Activated T-helper 17 cell treated with anti-CD3 and anti-CD28 coated beads, Interleukin-2, amount 50 U/mL, for 72 hours (primary cell): ENCODE results near the gene SPATA3. TPM values are rescaled to one million over a fixed set of nuclear protein-coding genes. Genes with fewer than 3 reads are reported as not detected.
A peak's percentile ranks its signal among the peaks of the same experiment; 100 is the strongest.

Experiments
- ATAC-seq: fragments of 150-1000 bp; cut with Tn5 transposase; replicated peaks from 2 replicates; pipeline ENCODE4 v1.10.0; 2021; ENCODE audit warnings: mild to moderate bottlenecking, moderate library complexity
- H3K27ac Mint-ChIP-seq: one replicate; pipeline ENCODE4 v1.8.0; 2022; ENCODE audit warnings: mixed read lengths
- H3K27me3 Mint-ChIP-seq: one replicate; pipeline ENCODE4 v1.8.0; 2022; ENCODE audit warnings: mixed read lengths
- H3K36me3 Mint-ChIP-seq: one replicate; pipeline ENCODE4 v1.8.0; 2022; ENCODE audit warnings: low read depth, mild to moderate bottlenecking, mixed read lengths
- H3K4me1 Mint-ChIP-seq: one replicate; pipeline ENCODE4 v1.8.0; 2022; ENCODE audit warnings: mixed read lengths
- H3K4me3 Mint-ChIP-seq: one replicate; pipeline ENCODE4 v1.8.0; 2022; ENCODE audit warnings: mild to moderate bottlenecking, mixed read lengths
- H3K9me3 Mint-ChIP-seq: one replicate; pipeline ENCODE4 v1.8.0; 2022; ENCODE audit warnings: mixed read lengths
- total RNA-seq, 2 donors: library from RNA; stranded (reverse); gene quantifications; one replicate each; pipeline ENCODE4 v1.2.3, GENCODE V29; 2022

SPATA3 gene
- total RNA-seq, result 1 to 10 TPM; 2.2 to 2.5 TPM

GRCh38 chr2:230995821-230996220 lies at the start of gene SPATA3:
Gene SPATA3 (plus strand): TSS chr2:230996121. CDS start chr2:230996234, 113 bp downstream.
- H3K4me3 Mint-ChIP-seq, result no peak within 1 kb of the TSS
- H3K27ac Mint-ChIP-seq, result no peak within 1 kb of the TSS
- H3K9me3 Mint-ChIP-seq, result no peaks in the 10 kb centered on the region
- ATAC-seq, result no peak
- no peaks in the 10 kb centered on the region for H3K36me3 Mint-ChIP-seq
- peaks cover 33% of the 10 kb centered on the region for H3K27me3 Mint-ChIP-seq
- no peaks in the 10 kb centered on the region for H3K4me1 Mint-ChIP-seq

DNA sequence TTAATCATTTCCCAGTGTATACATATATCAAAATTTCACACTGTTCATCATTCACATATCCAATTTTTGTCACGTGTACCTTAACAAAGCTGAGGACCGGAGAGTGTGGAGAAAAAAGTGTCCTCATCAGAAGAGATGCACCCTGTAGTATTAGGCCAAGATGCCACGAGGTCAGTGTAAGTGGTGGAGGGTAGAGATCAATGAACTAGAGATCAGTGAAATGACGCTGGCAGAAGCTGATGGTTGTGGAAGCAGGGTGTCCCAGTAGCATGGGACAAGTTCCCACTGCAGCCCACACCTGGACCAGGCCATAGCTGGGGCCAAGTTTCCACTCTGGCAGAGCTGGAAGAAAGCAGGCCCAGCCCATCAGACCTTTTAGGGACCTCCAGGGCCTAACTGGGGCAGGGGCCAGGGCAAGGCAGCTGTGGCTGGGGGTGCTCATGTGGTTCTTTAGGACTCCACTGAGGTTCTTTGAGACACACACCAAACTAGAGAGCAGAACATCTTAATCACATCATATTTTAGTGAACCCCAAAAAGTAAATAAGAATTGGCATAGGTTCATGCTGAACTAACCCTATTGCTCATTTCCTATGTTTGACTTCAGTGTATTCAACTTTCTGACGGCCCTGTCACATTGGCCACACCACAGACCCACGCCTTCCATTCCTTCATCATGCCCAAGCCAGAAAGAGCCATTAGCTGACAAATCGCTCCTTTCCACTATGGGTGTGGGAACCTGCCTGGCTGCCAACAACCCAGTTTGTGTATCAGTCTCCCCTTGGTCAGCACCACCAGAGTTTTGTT lies 49.3 kb upstream of the SPATA3 start:
- H3K9me3 Mint-ChIP-seq, result no peaks in the 10 kb centered on the region
- peaks cover 38% of the 10 kb centered on the region for H3K36me3 Mint-ChIP-seq
- peaks cover 44% of the 10 kb centered on the region for H3K4me1 Mint-ChIP-seq
- H3K27me3 Mint-ChIP-seq, result peaks cover 9% of the 10 kb centered on the region
- peak overlapping the region; percentile 76 for H3K4me3 Mint-ChIP-seq
- peak; percentile 26 for ATAC-seq
- peak overlapping the region; percentile 88 for H3K27ac Mint-ChIP-seq

- Mint-ChIP-seq H3K4me1 (peaks cover 41% of the 10 kb centered on the region), H3K4me3 (peak overlapping the region; percentile 76), H3K36me3 (peaks cover 38% of the 10 kb centered on the region), H3K27me3 (peaks cover 5% of the 10 kb centered on the region), H3K9me3 (no peaks in the 10 kb centered on the region), H3K27ac (peak overlapping the region; percentile 88)
- no peak for ATAC-seq
Observed at GRCh38 chr2:230947235-230947576, 48.7 kb upstream of the SPATA3 start.

DNA sequence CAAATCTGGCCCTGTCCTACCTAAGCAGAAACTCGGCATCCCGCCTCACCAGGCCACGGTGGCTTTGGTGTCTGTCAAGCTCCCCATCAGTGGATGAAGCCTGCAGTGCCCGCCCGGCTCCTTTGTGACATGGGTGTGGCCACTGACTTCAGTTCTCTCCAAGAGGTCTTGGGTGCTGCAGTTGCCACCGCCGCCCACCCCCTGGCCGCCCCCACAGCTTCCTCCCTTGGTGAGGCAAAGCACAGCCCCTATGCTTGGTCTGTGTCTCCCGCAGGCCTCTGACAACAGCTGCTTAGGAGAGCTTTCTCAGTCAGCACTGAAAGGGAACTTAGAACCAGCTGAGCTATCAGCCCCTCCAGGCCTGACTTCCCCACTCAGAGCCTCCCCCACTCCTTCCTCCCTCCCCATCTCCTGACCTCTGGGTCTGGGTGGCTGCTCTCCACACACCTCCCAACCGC lies 48.0 kb upstream of the SPATA3 start:
- Mint-ChIP-seq H3K4me1 (peaks cover 38% of the 10 kb centered on the region), H3K36me3 (peaks cover 38% of the 10 kb centered on the region), H3K27me3 (peaks cover 1% of the 10 kb centered on the region), H3K27ac (no peak overlapping the region), H3K4me3 (peak overlapping the region; percentile 76), H3K9me3 (no peaks in the 10 kb centered on the region)
- ATAC-seq, result no peak

GRCh38 chr2:230949966-230950873 lies 45.7 kb upstream of the SPATA3 start:
- peaks cover 6% of the 10 kb centered on the region for H3K27me3 Mint-ChIP-seq
- H3K4me1 Mint-ChIP-seq, result peaks cover 32% of the 10 kb centered on the region
- peaks cover 31% of the 10 kb centered on the region for H3K36me3 Mint-ChIP-seq

GRCh38 chr2:230950874-230951339 lies 45.0 kb upstream of the SPATA3 start:
- H3K27ac Mint-ChIP-seq, result peak overlapping the region; percentile 40

More at GRCh38 chr2:230949966-230950873, 45.7 kb upstream of the SPATA3 start:
- ATAC-seq, result peak; percentile 60
- peak overlapping the region; percentile 40 for H3K27ac Mint-ChIP-seq
- peak overlapping the region; percentile 59 for H3K4me3 Mint-ChIP-seq
- no peaks in the 10 kb centered on the region for H3K9me3 Mint-ChIP-seq

GRCh38 chr2:230951396-230951795 lies 44.5 kb upstream of the SPATA3 start:
- no peaks in the 10 kb centered on the region for H3K9me3 Mint-ChIP-seq
- H3K27ac Mint-ChIP-seq, result no peak overlapping the region
- H3K4me1 Mint-ChIP-seq, result peaks cover 29% of the 10 kb centered on the region
- no peak for ATAC-seq
- peaks cover 20% of the 10 kb centered on the region for H3K36me3 Mint-ChIP-seq
- peak overlapping the region; percentile 59 for H3K4me3 Mint-ChIP-seq
- H3K27me3 Mint-ChIP-seq, result peaks cover 7% of the 10 kb centered on the region

More at GRCh38 chr2:230950874-230951339, 45.0 kb upstream of the SPATA3 start:
- Mint-ChIP-seq H3K4me1 (peaks cover 34% of the 10 kb centered on the region), H3K4me3 (peak overlapping the region; percentile 59), H3K9me3 (no peaks in the 10 kb centered on the region), H3K27me3 (peaks cover 7% of the 10 kb centered on the region), H3K36me3 (peaks cover 24% of the 10 kb centered on the region)
- ATAC-seq, result no peak

- Mint-ChIP-seq H3K4me3 (peak overlapping the region; percentile 60), H3K27ac (no peak overlapping the region), H3K9me3 (no peaks in the 10 kb centered on the region), H3K27me3 (peaks cover 7% of the 10 kb centered on the region), H3K36me3 (peaks cover 19% of the 10 kb centered on the region), H3K4me1 (peaks cover 37% of the 10 kb centered on the region)
- ATAC-seq, result no peak
Observed at GRCh38 chr2:230952226-230952956, 43.5 kb upstream of the SPATA3 start.

- H3K4me1 Mint-ChIP-seq, result peaks cover 45% of the 10 kb centered on the region
- H3K4me3 Mint-ChIP-seq, result peak overlapping the region; percentile 60
- ATAC-seq, result peak; percentile 49
- H3K27me3 Mint-ChIP-seq, result peaks cover 11% of the 10 kb centered on the region
- no peaks in the 10 kb centered on the region for H3K9me3 Mint-ChIP-seq
- H3K36me3 Mint-ChIP-seq, result peaks cover 31% of the 10 kb centered on the region
- peak overlapping the region; percentile 86 for H3K27ac Mint-ChIP-seq
Observed at GRCh38 chr2:230953845-230954244, 42.1 kb upstream of the SPATA3 start.

- ATAC-seq, result peak; percentile 12
- Mint-ChIP-seq H3K27ac (peak overlapping the region; percentile 86), H3K4me1 (peaks cover 45% of the 10 kb centered on the region), H3K27me3 (peaks cover 12% of the 10 kb centered on the region), H3K9me3 (no peaks in the 10 kb centered on the region), H3K36me3 (peaks cover 32% of the 10 kb centered on the region), H3K4me3 (peak overlapping the region; percentile 60)
Observed at GRCh38 chr2:230954746-230955145, 41.2 kb upstream of the SPATA3 start.

GRCh38 chr2:230955163-230955737 lies 40.7 kb upstream of the SPATA3 start:
- Mint-ChIP-seq H3K4me1 (peaks cover 42% of the 10 kb centered on the region), H3K36me3 (peaks cover 29% of the 10 kb centered on the region), H3K27ac (peak overlapping the region; percentile 86), H3K27me3 (peaks cover 12% of the 10 kb centered on the region), H3K9me3 (no peaks in the 10 kb centered on the region), H3K4me3 (peak overlapping the region; percentile 60)
- peak; percentile 25 for ATAC-seq

DNA sequence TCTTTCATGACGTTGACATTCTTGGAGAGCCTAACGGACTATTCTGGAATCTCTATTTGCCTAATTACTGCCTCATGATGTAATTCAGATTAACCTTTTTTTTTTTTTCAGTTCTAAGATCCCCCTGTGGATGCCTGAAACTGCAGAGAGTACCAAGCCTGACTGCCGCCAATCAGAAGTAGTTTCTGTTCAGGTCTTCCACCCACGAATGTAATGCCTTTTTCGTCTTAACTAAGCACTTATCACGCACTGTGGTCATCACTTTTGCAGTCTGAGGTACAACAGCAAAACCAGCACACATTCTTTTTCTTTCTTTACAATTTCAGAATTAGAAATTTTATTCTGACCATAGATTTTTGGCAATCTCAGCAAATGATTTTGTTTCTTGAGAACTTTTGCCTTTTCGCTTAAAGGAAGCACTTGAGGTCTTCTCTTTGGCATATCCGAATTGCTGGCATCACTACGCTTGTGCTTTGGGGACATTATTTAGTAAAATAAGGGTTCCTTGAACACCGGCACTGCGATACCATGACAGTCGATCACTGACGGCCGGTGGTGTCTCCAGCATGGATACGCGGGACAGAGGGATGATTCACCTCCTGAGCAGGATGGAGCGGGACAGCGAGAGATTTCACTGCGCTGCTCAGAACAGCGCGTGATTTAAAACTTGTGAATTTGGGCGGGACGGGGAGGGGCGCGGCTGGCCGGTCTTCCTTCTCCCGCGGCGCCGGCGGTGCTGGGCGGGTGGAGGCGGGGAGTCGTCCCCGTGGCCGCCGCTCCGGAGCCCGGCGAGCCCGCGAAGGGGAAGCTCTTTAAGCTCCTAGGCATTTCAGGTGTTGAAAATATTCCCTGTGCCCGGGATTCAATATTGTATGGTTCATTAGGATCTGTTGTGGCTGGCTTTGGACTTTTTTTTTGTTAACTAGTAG lies 38.8 kb upstream of the SPATA3 start:
- peaks cover 26% of the 10 kb centered on the region for H3K36me3 Mint-ChIP-seq
- peak overlapping the region; percentile 94 for H3K4me3 Mint-ChIP-seq
- peak; percentile 84 for ATAC-seq
- peak overlapping the region; percentile 96 for H3K27ac Mint-ChIP-seq
- no peaks in the 10 kb centered on the region for H3K9me3 Mint-ChIP-seq
- peaks cover 33% of the 10 kb centered on the region for H3K4me1 Mint-ChIP-seq
- H3K27me3 Mint-ChIP-seq, result peaks cover 16% of the 10 kb centered on the region
